ENCODE measurements around the gene NDUFV1. TPM values are rescaled to one million over a fixed set of nuclear protein-coding genes. Genes with fewer than 3 reads are reported as not detected.
"Not testable (repeated sequence)": the region's sequence is repeated elsewhere in the genome, so short reads cannot be mapped to it uniquely, and the experiment has no call there.

Gene NDUFV1
- total RNA-seq, 2 experiments from 2014 or later, result 317 to 321 TPM

- peak within 1 kb of the TSS; percentile 88 for H3K4me3 Mint-ChIP-seq
- H3K9me3 Mint-ChIP-seq, result peaks cover 8% of the 10 kb centered on the region
- peak within 1 kb of the TSS; percentile 86 for H3K27ac Mint-ChIP-seq
- H3K27me3 Mint-ChIP-seq, result peaks cover 24% of the 10 kb centered on the region
- H3K4me1 Mint-ChIP-seq, result peaks cover 43% of the 10 kb centered on the region
- DNase-seq, result peak; percentile 89
- H3K36me3 Mint-ChIP-seq, result peaks cover 43% of the 10 kb centered on the region
These were observed 23.2 kb upstream of the NDUFV1 start, which contains the start of gene GSTP1 for GRCh38 chr11:67583247-67584204. TSS of gene GSTP1 (plus strand) at chr11:67583812. CDS start at chr11:67583844, 32 bp downstream.

- peak overlapping the region; percentile 86 for H3K4me3 Mint-ChIP-seq
- peaks cover 20% of the 10 kb centered on the region for H3K27me3 Mint-ChIP-seq
- peak; percentile 40 for DNase-seq
- peaks cover 43% of the 10 kb centered on the region for H3K36me3 Mint-ChIP-seq
- H3K4me1 Mint-ChIP-seq, result peaks cover 40% of the 10 kb centered on the region
- peak overlapping the region; percentile 72 for H3K27ac Mint-ChIP-seq
- peaks cover 8% of the 10 kb centered on the region for H3K9me3 Mint-ChIP-seq
These were observed 22.4 kb upstream of the NDUFV1 start for GRCh38 chr11:67584205-67584880.

- peaks cover 43% of the 10 kb centered on the region for H3K36me3 Mint-ChIP-seq
- DNase-seq, result no peak
- peaks cover 13% of the 10 kb centered on the region for H3K27me3 Mint-ChIP-seq
- H3K4me1 Mint-ChIP-seq, result peaks cover 33% of the 10 kb centered on the region
- H3K9me3 Mint-ChIP-seq, result peaks cover 8% of the 10 kb centered on the region
- peak overlapping the region; percentile 86 for H3K4me3 Mint-ChIP-seq
- peak overlapping the region; percentile 72 for H3K27ac Mint-ChIP-seq
These were observed 21.6 kb upstream of the NDUFV1 start for GRCh38 chr11:67584881-67585873.

GRCh38 chr11:67585911-67586310 is 20.8 kb upstream of the NDUFV1 start:
- Mint-ChIP-seq H3K27ac (peak overlapping the region; percentile 46), H3K4me3 (peak overlapping the region; percentile 86)
- no peak for DNase-seq

GRCh38 chr11:67586568-67587250 is 20.0 kb upstream of the NDUFV1 start:
- Mint-ChIP-seq H3K9me3 (peaks cover 8% of the 10 kb centered on the region), H3K4me1 (peaks cover 33% of the 10 kb centered on the region), H3K4me3 (no peak overlapping the region), H3K27ac (no peak overlapping the region), H3K27me3 (peaks cover 3% of the 10 kb centered on the region), H3K36me3 (peaks cover 43% of the 10 kb centered on the region)
- DNase-seq, result no peak

More at GRCh38 chr11:67585911-67586310, 20.8 kb upstream of the NDUFV1 start:
- peaks cover 33% of the 10 kb centered on the region for H3K4me1 Mint-ChIP-seq
- peaks cover 8% of the 10 kb centered on the region for H3K9me3 Mint-ChIP-seq
- H3K27me3 Mint-ChIP-seq, result peaks cover 8% of the 10 kb centered on the region
- H3K36me3 Mint-ChIP-seq, result peaks cover 43% of the 10 kb centered on the region

GRCh38 chr11:67588136-67588503 is 18.6 kb upstream of the NDUFV1 start:
- Mint-ChIP-seq H3K36me3 (peaks cover 43% of the 10 kb centered on the region), H3K27ac (no peak overlapping the region), H3K27me3 (no peaks in the 10 kb centered on the region), H3K9me3 (peaks cover 8% of the 10 kb centered on the region), H3K4me1 (peaks cover 25% of the 10 kb centered on the region), H3K4me3 (no peak overlapping the region)
- no peak for DNase-seq

GRCh38 chr11:67588899-67589415 is 17.8 kb upstream of the NDUFV1 start:
- Mint-ChIP-seq H3K4me1 (peaks cover 25% of the 10 kb centered on the region), H3K36me3 (peaks cover 43% of the 10 kb centered on the region)
- DNase-seq, H3K27ac Mint-ChIP-seq, H3K27me3 Mint-ChIP-seq, H3K4me3 Mint-ChIP-seq, H3K9me3 Mint-ChIP-seq: not testable (repeated sequence)

- H3K4me3 Mint-ChIP-seq, result no peak overlapping the region
- no peaks in the 10 kb centered on the region for H3K4me1 Mint-ChIP-seq
- H3K27me3 Mint-ChIP-seq, result no peaks in the 10 kb centered on the region
- no peak for DNase-seq
- peaks cover 5% of the 10 kb centered on the region for H3K36me3 Mint-ChIP-seq
- H3K9me3 Mint-ChIP-seq, result peaks cover 1% of the 10 kb centered on the region
- no peak overlapping the region for H3K27ac Mint-ChIP-seq
These were observed 13.7 kb upstream of the NDUFV1 start for GRCh38 chr11:67592880-67593564.

GRCh38 chr11:67593565-67593905 is 13.2 kb upstream of the NDUFV1 start:
- peaks cover 1% of the 10 kb centered on the region for H3K9me3 Mint-ChIP-seq
- DNase-seq, result no peak

GRCh38 chr11:67594480-67594879 is 12.3 kb upstream of the NDUFV1 start:
- H3K4me3 Mint-ChIP-seq, result no peak overlapping the region
- H3K9me3 Mint-ChIP-seq, result peaks cover 1% of the 10 kb centered on the region
- peaks cover 8% of the 10 kb centered on the region for H3K27me3 Mint-ChIP-seq
- H3K4me1 Mint-ChIP-seq, result peaks cover 2% of the 10 kb centered on the region
- DNase-seq, result no peak
- no peaks in the 10 kb centered on the region for H3K36me3 Mint-ChIP-seq
- no peak overlapping the region for H3K27ac Mint-ChIP-seq

More at GRCh38 chr11:67593565-67593905, 13.2 kb upstream of the NDUFV1 start:
- Mint-ChIP-seq H3K4me3 (no peak overlapping the region), H3K27ac (no peak overlapping the region), H3K36me3 (no peaks in the 10 kb centered on the region), H3K4me1 (no peaks in the 10 kb centered on the region), H3K27me3 (no peaks in the 10 kb centered on the region)

GRCh38 chr11:67596753-67597300 is 9.9 kb upstream of the NDUFV1 start:
- H3K27ac Mint-ChIP-seq, result no peak overlapping the region
- H3K36me3 Mint-ChIP-seq, result no peaks in the 10 kb centered on the region
- peaks cover 1% of the 10 kb centered on the region for H3K9me3 Mint-ChIP-seq
- peaks cover 2% of the 10 kb centered on the region for H3K4me1 Mint-ChIP-seq
- no peak for DNase-seq
- H3K27me3 Mint-ChIP-seq, result peaks cover 29% of the 10 kb centered on the region
- no peak overlapping the region for H3K4me3 Mint-ChIP-seq

GRCh38 chr11:67597458-67597857 is 9.3 kb upstream of the NDUFV1 start:
- not testable (repeated sequence) for H3K36me3 Mint-ChIP-seq, H3K4me3 Mint-ChIP-seq, H3K4me1 Mint-ChIP-seq, H3K27ac Mint-ChIP-seq, DNase-seq, H3K9me3 Mint-ChIP-seq
- peaks cover 33% of the 10 kb centered on the region for H3K27me3 Mint-ChIP-seq

GRCh38 chr11:67597963-67598362 is 8.8 kb upstream of the NDUFV1 start:
- H3K27me3 Mint-ChIP-seq, result peaks cover 36% of the 10 kb centered on the region
- DNase-seq, H3K36me3 Mint-ChIP-seq, H3K4me3 Mint-ChIP-seq, H3K27ac Mint-ChIP-seq, H3K9me3 Mint-ChIP-seq, H3K4me1 Mint-ChIP-seq: not testable (repeated sequence)

All from activated naive CD8-positive, alpha-beta T cell treated with anti-CD3 and anti-CD28 coated beads for 36 hours (primary cell).